ENCODE data around the gene PTHLH. TPM values are rescaled to one million over a fixed set of nuclear protein-coding genes. Genes with fewer than 3 reads are reported as not detected.

Gene PTHLH
- total and polyA plus RNA-seq, 10 of the 15 experiments (the other 5 are each of a cell fraction or from before 2014, with no cell fraction given), result 0.08 to 0.12 TPM; not detected in 8

DNA sequence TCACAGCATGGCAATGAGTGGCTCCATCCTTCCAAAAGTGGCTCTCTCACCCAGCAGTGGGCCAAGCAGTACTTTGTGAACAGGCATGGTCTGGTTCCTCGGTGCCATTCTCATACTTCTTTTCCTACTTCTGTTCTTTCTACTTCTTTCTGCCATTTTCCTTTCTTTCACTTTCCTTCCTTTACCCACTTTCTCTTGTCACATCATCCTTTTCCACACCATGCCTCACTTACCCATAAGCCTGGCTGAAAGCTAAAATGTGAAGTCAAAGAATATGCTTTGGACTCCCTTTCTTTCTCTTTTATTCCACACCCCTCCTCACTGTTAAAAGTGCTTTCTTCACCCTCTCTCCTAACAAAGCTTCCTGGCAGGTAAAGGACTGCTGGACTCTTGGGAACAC lies 57.0 kb downstream of the PTHLH start:
- no peak for ATAC-seq
- TF ChIP-seq, protein P1, sequence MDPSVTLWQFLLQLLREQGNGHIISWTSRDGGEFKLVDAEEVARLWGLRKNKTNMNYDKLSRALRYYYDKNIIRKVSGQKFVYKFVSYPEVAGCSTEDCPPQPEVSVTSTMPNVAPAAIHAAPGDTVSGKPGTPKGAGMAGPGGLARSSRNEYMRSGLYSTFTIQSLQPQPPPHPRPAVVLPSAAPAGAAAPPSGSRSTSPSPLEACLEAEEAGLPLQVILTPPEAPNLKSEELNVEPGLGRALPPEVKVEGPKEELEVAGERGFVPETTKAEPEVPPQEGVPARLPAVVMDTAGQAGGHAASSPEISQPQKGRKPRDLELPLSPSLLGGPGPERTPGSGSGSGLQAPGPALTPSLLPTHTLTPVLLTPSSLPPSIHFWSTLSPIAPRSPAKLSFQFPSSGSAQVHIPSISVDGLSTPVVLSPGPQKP (IDR thresholded peaks at IDR 0.05; ENCODE audit: low read depth, low read length), result no peak
- no peak for TF ChIP-seq SMAD1 (IDR thresholded peaks at IDR 0.05; ENCODE audit: low read depth, partially characterized antibody)
- TF ChIP-seq POLR2A (IDR thresholded peaks at IDR 0.05; ENCODE audit: low read depth, low read length), result no peak
- TF ChIP-seq TAF1 (IDR thresholded peaks at IDR 0.05; ENCODE audit: borderline replicate concordance, low read depth, low read length), result no peak
- no peak for TF ChIP-seq RB1 (IDR thresholded peaks at IDR 0.05; ENCODE audit: borderline replicate concordance)
- no peak for TF ChIP-seq TARDBP (IDR thresholded peaks at IDR 0.05; ENCODE audit: borderline replicate concordance)
- TF ChIP-seq, protein P2, sequence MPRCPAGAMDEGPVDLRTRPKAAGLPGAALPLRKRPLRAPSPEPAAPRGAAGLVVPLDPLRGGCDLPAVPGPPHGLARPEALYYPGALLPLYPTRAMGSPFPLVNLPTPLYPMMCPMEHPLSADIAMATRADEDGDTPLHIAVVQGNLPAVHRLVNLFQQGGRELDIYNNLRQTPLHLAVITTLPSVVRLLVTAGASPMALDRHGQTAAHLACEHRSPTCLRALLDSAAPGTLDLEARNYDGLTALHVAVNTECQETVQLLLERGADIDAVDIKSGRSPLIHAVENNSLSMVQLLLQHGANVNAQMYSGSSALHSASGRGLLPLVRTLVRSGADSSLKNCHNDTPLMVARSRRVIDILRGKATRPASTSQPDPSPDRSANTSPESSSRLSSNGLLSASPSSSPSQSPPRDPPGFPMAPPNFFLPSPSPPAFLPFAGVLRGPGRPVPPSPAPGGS (IDR thresholded peaks at IDR 0.05; ENCODE audit: borderline replicate concordance, insufficient read depth, low read depth, low read length, poor library complexity, severe bottlenecking), result no peak
- H3K9me3 ChIP-seq (replicated peaks; ENCODE audit: control insufficient read depth, insufficient read depth, low read length), result no peaks in the 10 kb centered on the region; the same call in 2 of the 3 replicates
- 92% methylated on average over 1 of the region's 1 CpG for WGBS (ENCODE audit: insufficient coverage, insufficient replicate concordance, low lambda C conversion rate, missing lambda C conversion rate)
- no peak overlapping the region for H3K4me3 ChIP-seq
- intact Hi-C loops (cut with micrococcal nuclease; ENCODE audit: unreplicated experiment), result no loop called here
- H2AFZ ChIP-seq (ENCODE audit: control insufficient read depth, low read depth, low read length), result no peak overlapping the region
- no peaks in the 10 kb centered on the region for H4K20me1 ChIP-seq (ENCODE audit: control insufficient read depth, insufficient read depth)
- no peak overlapping the region for H3K9ac ChIP-seq (ENCODE audit: control insufficient read depth, insufficient read depth, low read length)
- H3K27me3 ChIP-seq (replicated peaks in 1 of 2; ENCODE audit: control insufficient read depth in 2 of 2, insufficient read depth in 2 of 2, low read length in 1 of 2), result no peaks in the 10 kb centered on the region
- in situ Hi-C loops (cut with MboI), result no loop called here
- H3K27ac ChIP-seq (ENCODE audit: control insufficient read depth, insufficient read depth), result no peak overlapping the region
- ChIA-PET POLR2A (no interaction called here), CTCF (interaction anchor here (1.5 kb wide), 1 partner anchor 19 kb away, joined by 4 read pairs; no protein-coding TSS in a partner anchor), RAD21 (ENCODE audit: unreplicated experiment) (interaction anchor here (0.5 kb wide), 1 partner anchor 182 kb away, joined by 3 read pairs; no protein-coding TSS in a partner anchor), SMC1A (ENCODE audit: uncharacterized antibody, unreplicated experiment) (interaction anchor here (0.9 kb wide), 1 partner anchor 12 kb away, joined by 4 read pairs; no protein-coding TSS in a partner anchor)
- peaks cover 6% of the 10 kb centered on the region; the same call in 1 of the 2 replicates for H3K4me1 ChIP-seq (ENCODE audit: control insufficient read depth, insufficient read depth, low read length)
- FAIRE-seq, result no peak
- no peak for DNase-seq (ENCODE audit: low read depth, low spot score)
- H3K36me3 ChIP-seq (ENCODE audit: control insufficient read depth in 2 of 2, insufficient read depth in 2 of 2, low read length in 1 of 2), result no peaks in the 10 kb centered on the region
- H3K79me2 ChIP-seq (ENCODE audit: control insufficient read depth, insufficient read depth, low read length), result no peaks in the 10 kb centered on the region
- H3K4me2 ChIP-seq (ENCODE audit: control insufficient read depth, insufficient read depth), result no peak overlapping the region
- no TSS peak for BruUV-seq (replicated peaks)

Measured in GM12878 (cell line).